ENCODE data around the gene SORBS1. TPM values are rescaled to one million over a fixed set of nuclear protein-coding genes. Genes with fewer than 3 reads are reported as not detected.

The SORBS1 gene
- polyA plus RNA-seq, 1 donor: 76.7 TPM

- no peak for DNase-seq (ENCODE audit: low read depth)
These were observed 146.9 kb downstream of the SORBS1 start for GRCh38 chr10:95414016-95414830.

DNA sequence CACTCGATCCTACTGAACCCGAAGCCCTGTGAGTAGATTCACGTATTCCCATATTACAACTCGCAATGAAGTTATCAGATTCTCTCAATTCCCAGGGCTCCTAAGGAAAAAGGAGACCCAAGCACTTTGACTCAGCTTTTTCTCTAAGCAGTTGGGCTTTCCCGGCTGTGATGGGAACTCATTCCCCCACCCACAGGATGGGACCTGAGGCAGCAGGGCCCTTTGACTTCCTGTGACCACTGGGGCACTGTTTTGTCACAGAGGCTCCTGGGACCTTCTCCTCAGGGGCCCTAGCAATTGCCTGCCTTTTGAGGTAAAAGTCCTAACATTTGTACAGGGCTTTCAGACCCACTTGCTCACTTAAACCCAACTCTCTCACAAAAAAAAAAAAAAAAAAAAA, 147.6 kb downstream of the SORBS1 start:
- DNase-seq (ENCODE audit: low read depth): no peak

DNA sequence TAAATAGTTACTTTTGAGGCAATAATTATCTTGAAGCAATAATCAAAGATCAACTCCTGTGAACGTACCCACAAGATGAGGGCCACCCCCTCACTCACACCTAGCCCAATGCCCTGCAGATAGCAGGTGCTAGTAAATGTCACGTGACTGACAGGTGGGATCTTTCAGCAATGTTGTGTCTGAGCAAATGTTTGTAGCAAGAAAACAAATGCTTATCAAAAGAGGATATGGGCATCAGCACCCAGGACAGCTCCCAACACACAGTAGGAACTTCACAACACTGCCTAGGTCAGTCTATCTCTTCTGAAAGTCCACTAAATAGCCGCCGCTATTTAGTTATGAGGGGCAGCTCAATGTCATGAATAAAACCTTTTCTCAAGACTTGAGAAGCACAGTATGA, 149.5 kb downstream of the SORBS1 start:
- no peak for DNase-seq (ENCODE audit: low read depth)

DNA sequence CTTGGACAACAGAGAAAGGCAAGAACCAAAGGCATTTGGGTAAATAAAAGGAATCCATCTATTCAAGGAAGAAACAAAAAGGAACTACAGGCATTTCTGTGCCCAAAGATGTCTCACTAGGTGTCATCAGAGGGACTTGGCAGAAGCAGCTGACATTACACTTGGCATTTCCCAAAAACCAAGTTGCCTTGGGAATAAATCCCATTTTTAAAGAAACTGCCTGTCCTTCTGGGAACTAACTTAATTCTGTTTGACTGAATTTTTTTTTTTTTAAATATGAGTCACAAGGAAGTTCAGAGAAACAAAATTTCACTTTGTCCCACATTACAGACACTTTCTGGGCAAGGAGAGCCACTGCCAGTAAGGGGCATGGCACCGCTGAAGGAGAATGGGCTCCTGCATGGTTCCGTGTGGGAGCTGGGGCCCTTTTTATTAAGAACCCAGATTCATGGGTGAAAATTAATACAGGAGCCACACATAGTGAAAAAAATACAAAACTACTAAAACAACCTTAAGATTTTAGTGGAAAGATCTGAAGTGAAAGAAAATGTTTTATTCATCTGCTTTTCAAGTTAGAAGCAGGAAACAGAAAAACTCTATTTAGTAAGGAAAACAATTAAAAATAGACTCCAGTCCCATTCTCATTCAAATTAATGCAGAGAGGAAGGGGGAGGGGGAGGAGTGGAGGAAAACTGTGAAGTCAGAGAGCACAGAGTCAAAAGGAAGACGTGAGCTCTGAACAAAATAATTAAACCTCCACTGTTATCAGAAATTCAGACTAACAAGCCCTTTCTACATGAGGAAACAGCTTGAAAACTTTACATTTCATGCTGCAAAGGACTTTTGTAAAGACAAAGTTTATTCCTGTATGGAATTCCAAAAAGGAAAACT, 151.9 kb downstream of the SORBS1 start:
- no peak for DNase-seq (ENCODE audit: low read depth)

- no peak for DNase-seq (ENCODE audit: low read depth)
These were observed 152.8 kb downstream of the SORBS1 start for GRCh38 chr10:95408148-95408960.

DNA sequence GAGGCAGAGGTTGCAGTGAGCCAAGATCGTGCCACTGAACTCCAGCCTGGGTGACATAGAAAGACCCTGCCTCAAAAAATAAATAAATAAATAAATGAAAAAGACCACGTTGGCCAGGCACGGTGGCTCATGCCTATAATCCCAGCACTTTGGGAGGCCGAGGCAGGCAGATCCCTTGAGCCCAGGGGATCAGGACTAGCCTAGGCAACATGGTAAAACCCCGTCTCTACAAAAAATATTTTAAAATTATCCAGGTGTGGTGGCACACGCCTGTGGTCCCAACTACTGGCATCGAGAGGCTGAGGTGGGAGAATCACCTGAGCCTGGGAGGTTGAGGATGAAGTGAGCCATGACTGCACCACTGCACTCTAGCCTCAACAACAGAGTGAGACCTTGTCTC, 153.6 kb downstream of the SORBS1 start:
- no peak for DNase-seq (ENCODE audit: low read depth)

DNA sequence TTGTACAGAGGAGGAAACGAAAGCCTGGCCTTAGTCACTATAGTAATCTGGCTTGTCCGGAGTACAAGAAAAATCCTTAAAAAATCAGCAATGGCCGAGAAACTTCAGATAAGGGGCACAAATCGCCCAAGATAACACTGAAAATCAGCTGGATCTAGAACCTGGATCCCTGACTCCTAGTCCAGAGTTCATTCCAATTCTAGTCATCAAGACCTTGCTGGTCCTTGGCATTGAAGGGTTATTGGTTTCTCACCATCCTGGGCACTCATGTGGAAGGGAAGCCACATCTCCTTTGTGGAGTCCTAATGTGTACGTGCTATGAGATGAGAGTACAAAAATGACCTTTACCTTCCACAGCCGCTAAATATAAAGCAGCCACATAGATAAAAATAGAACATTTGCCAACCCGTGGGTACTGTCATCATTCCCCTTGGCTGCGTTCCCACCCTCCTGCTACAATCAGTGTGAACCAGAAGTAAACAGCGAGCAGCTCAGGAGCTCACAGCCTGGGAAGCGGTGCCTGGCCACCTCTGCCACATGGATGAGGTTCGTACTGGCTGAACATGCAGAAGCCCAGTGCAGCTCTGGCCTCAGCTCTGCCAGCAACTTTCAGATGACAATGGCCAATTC, 154.4 kb downstream of the SORBS1 start:
- DNase-seq (ENCODE audit: low read depth): no peak

DNA sequence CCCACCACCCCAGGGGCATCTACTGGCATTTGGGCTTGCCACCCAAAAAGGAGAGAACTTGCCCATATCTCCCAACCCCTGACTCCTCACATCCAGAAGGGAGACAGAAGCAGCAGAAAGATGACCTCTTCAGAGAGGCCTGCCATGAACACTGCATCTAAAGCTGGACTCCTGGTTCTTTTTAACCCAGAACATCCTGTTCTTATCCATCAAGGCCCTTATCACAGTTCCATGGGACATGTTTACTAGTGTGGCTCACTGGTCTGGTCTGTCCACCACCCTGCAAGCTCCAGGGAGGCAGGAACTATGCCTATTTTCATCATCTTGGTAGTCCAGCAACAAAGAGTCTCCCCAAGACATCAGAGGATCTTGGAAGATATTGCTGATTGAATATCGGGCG, 155.5 kb downstream of the SORBS1 start:
- DNase-seq (ENCODE audit: low read depth): no peak

GRCh38 chr10:95404864-95405263, 156.3 kb downstream of the SORBS1 start:
- DNase-seq (ENCODE audit: low read depth): no peak

DNA sequence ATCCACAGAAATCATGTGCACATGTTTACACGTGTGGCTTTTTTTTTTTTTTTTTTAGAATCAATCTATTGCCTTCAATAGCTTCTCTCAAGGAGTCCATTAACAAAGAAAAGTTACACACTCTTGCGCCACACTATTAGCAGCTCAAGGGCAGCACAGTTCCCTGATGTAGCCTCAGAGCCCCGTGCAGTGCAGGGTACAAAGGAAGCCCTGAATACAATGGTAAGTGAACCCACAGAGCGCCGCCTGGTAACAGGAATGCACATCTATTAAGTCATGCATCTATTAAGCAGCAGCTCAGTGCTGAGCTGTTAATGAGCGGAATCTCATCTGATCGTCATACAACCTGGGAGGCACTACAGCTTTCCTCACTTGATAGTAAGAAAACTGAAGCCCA, 156.7 kb downstream of the SORBS1 start:
- DNase-seq (ENCODE audit: low read depth): no peak

DNA sequence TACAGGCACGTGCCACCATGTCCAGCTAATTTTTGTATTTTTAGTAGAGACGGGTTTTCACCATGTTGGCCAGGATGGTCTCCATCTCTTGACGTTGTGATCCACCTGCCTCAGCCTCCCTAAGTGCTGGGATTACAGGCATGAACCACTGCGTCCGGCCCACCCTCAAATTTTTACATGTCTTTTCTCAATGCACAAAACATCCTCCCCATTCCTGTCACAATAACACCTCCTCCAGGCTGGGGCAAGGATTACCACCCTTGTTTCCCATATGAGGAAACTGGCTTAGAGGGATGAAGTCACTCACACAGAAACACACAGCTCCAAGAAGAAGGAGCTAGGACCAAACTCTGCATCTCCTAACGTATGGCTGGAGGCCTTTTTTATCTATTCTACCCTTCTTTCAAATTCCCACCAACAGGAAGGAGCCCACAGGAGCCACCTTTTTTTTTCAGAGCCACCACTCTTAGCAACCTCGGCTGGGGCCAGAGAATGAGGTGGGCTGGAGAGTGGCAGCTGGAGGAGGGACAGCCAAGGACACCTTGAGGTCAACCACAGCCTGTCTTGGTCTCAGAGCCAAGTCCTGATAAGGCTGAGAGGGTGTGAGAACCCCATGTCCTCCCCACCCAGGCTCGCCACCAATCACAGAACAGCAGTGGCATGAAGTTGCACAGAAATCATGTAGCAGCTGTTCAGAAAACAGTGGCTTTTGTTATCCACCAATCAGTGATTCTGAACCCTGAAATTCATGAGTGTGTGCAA, 157.3 kb downstream of the SORBS1 start:
- no peak for DNase-seq (ENCODE audit: low read depth)

DNA sequence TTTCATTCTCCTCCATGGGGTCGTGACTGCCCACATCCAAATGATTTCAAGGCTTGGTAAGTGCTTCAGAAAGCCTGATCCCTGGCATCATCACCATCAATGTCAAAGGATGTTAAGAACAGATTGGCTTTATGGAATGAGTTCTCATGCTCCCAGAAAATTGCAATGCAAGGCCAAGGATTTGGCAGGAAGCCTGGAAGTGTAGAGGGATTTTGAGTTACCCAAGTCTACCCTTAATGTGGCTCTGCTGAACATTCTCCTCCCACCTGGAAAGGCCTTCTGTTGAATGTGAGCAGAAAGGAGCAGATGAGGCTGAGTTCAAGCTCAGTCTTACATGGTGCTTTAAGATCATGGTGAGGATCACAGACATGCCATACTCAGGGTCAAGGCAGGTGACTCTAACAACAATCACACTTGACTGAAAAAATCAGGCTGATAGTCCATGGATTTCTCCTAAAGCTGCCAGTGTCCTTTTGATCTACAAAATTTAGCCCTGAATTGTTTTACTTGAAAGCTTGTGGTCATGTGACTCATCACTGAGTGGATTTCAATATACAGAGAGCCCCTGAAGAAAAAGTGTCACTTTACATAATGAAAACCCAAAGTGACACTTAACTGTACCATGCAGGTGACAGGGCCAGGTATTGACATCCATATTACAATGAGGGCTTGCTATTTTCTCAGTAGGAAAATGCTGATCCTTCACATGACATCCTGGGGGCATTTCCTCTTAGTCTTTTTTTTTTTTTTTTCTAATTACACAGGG, 159.3 kb downstream of the SORBS1 start:
- DNase-seq (ENCODE audit: low read depth): no peak

- no peak for DNase-seq (ENCODE audit: low read depth)
These were observed 160.4 kb downstream of the SORBS1 start for GRCh38 chr10:95400787-95401186.

GRCh38 chr10:95399183-95399582, 162.0 kb downstream of the SORBS1 start:
- no peak for DNase-seq (ENCODE audit: low read depth)

DNA sequence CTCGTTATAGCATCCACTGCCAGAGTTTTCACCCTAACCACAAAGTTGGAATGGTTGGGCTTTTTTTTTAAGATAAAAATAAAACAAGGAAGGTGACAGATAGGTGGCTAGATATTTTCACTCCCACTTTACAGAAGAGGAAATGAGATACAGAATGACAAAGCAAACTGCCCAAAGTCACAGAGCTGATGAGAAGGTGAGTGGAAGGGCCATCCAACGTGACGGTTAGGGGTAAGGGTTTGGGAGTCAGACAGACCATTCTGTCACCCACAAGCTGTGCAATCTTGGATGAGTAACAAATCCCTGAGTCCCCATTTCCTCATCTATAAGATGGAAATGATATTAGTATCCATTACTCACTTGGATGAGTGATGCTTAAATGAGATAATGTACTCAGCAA, 163.4 kb downstream of the SORBS1 start:
- no peak for DNase-seq (ENCODE audit: low read depth)

DNA sequence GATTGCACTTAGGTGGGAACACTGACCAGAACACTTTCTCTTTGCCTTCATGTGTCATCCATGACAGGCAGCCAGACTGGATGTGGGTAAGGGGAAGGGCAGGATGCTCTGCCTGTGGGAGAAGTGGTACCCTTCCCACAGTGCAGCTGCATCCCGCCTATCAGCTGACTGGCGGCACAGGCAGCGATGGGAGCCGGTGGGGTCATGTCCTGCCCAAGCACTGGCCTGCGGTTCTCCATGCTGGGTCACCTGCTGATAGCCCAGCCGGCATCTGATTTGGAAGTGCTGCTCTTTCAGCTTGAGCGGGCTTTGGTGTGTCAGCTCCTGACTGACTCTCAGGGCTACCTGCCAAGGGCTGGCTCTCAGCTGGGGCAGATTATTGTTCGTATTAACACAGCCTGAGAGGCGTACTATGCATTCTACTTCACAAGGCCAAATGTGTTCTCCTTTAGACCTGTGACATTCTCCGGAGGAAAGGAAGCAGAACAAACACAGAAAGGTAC, 165.2 kb downstream of the SORBS1 start:
- no peak for DNase-seq (ENCODE audit: low read depth)

DNA sequence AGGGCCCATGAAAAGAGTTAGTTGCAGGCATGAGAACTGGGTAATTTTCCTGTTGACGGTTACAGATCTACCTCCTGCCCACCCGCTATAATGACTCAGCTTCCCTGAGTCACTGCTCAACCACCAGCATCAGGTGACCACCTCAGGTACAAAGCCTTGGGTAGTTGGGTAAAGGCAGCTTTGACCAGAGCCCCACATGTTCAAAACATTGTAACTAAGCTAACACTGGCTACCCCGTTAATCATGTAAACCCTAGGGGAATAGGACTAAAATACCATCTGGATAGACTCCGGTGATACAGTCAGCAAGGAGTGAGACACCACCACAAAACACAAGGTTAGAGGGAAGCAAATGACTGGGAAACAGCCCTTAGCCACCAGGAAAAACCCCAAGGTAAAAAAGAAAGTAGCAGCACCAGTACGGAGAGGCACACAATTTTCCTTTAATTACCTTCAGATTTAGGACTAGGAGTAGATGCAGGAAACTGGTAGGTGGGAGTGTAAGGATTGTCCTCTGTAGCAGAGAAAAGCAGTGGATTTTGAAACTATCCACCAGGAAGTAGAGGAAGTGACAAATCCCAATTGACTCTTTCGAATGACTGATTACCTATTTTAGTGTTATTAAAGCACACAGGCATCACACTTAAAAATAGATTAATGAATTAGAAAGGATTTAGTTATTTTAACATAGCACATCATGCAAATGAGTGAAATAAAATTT, 166.8 kb downstream of the SORBS1 start:
- no peak for DNase-seq (ENCODE audit: low read depth)

- no peak for DNase-seq (ENCODE audit: low read depth)
These were observed 168.4 kb downstream of the SORBS1 start for GRCh38 chr10:95392681-95393164.

- no peak for DNase-seq (ENCODE audit: low read depth)
These were observed 169.0 kb downstream of the SORBS1 start for GRCh38 chr10:95392217-95392584.

Measured in forelimb muscle (tissue), 1 donor.